ENCODE measurements around the gene CRB2.

DNA sequence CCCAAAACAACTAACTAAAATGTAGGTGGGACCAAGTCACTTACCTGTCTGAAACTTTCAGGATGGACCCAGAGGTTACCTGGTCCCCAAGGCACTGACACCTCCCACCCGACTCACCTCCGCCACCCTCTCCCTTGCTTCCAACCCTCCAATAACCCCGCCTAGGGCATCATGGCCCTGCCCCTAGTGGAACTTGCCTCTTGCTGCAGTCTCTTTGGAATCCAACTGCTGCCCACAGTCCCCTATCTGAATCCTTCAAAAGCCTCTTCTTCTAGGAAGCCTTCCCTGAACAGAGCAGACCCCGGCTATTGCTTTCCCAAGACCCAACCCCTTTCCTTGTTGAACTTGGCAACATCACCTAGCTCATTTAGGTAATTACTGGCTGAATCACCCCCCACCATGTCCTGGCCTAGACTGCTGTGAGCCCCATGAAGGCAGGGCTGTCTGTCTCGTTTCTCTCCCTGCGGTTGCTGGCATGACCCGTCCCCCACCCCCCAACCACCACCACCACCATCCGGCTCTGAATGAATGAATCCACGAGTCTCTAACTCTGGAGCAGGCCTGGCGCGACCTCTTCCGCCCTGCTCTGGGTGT is 9.4 kb downstream of the CRB2 start:
- no peak for TF ChIP-seq POLR2A (IDR thresholded peaks at IDR 0.05)
- TF ChIP-seq, protein P1, sequence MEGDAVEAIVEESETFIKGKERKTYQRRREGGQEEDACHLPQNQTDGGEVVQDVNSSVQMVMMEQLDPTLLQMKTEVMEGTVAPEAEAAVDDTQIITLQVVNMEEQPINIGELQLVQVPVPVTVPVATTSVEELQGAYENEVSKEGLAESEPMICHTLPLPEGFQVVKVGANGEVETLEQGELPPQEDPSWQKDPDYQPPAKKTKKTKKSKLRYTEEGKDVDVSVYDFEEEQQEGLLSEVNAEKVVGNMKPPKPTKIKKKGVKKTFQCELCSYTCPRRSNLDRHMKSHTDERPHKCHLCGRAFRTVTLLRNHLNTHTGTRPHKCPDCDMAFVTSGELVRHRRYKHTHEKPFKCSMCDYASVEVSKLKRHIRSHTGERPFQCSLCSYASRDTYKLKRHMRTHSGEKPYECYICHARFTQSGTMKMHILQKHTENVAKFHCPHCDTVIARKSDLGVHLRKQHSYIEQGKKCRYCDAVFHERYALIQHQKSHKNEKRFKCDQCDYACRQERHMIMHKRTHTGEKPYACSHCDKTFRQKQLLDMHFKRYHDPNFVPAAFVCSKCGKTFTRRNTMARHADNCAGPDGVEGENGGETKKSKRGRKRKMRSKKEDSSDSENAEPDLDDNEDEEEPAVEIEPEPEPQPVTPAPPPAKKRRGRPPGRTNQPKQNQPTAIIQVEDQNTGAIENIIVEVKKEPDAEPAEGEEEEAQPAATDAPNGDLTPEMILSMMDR (IDR thresholded peaks at IDR 0.05), result no peak
